OCI-LY7 (cell line): Measurements from ENCODE around the gene LSR.

Experiments
- CTCF ChIP-seq: fragments of 200-600 bp; sonication (generic); conservative IDR thresholded peaks from 2 replicates; pipeline ENCODE4 v1.5.1; 2014; ENCODE audit warnings: mild to moderate bottlenecking, antibody characterized with exemption, low read length, moderate library complexity, mixed read lengths
- EZH2phosphoT487 ChIP-seq: fragments of 200-600 bp; sonication (generic); IDR thresholded peaks from 2 replicates; pipeline ENCODE4 v1.6.1; 2018; ENCODE audit warnings: low read depth, borderline replicate concordance, mild to moderate bottlenecking, mixed run types, antibody characterized with exemption, low read length, moderate library complexity, mixed read lengths

DNA sequence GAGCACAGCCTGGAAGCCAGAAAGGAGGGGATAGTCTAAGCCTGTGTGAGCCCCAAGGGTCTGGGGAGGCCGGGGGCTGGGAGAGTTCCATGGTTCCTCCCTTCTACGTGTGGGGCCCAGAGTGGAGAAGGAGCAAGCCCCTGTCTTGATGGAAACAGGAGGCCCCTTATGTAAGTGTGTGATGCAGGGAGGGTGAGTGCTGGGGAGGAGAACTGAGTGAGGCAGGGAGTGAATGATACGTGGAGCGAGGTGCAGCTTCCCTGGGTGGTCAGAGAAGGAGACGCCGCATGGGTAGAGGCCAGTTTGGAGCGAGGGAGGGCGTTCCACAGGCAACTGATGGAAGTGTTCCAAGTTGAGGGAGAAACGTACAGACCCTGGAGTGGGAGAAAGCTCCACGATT is 59.1 kb downstream of the LSR start:
- TF ChIP-seq CTCF (no peak), EZH2phosphoT487 (no peak)
